GM04503 (cell line): ENCODE measurements around the gene CTIF.

ENCODE experiments used
- DNase-seq: peaks from one replicate; pipeline ENCODE4 v3.0.0-alpha.2; 2012; ENCODE audit warnings: low read depth

CTIF gene

GRCh38 chr18:48667276-48668254 lies 128.7 kb downstream of the CTIF start:
- DNase-seq, result no peak

GRCh38 chr18:48668466-48669179 lies 129.8 kb downstream of the CTIF start:
- DNase-seq, result no peak

GRCh38 chr18:48669180-48669675 lies 130.4 kb downstream of the CTIF start:
- DNase-seq, result no peak

GRCh38 chr18:48669991-48670750 lies 131.3 kb downstream of the CTIF start:
- no peak for DNase-seq

GRCh38 chr18:48670751-48671560 lies 132.1 kb downstream of the CTIF start:
- no peak for DNase-seq

GRCh38 chr18:48671561-48671945 lies 132.7 kb downstream of the CTIF start:
- no peak for DNase-seq

- DNase-seq, result no peak
Observed at GRCh38 chr18:48672671-48673340, 134.0 kb downstream of the CTIF start.

GRCh38 chr18:48673456-48673852 lies 134.6 kb downstream of the CTIF start:
- DNase-seq, result no peak

GRCh38 chr18:48673853-48674721 lies 135.3 kb downstream of the CTIF start:
- no peak for DNase-seq

GRCh38 chr18:48674758-48675351 lies 136.0 kb downstream of the CTIF start:
- DNase-seq, result no peak

GRCh38 chr18:48675352-48675761 lies 136.5 kb downstream of the CTIF start:
- DNase-seq, result no peak

GRCh38 chr18:48675912-48676311 lies 137.1 kb downstream of the CTIF start:
- DNase-seq, result no peak

GRCh38 chr18:48676346-48676745 lies 137.5 kb downstream of the CTIF start:
- DNase-seq, result no peak

- DNase-seq, result no peak
Observed at GRCh38 chr18:48676756-48677368, 138.0 kb downstream of the CTIF start.

GRCh38 chr18:48678237-48679115 lies 139.6 kb downstream of the CTIF start:
- DNase-seq, result no peak

- DNase-seq, result no peak
Observed at GRCh38 chr18:48679236-48679635, 140.4 kb downstream of the CTIF start.

GRCh38 chr18:48680339-48681250 lies 141.8 kb downstream of the CTIF start:
- no peak for DNase-seq
